Stomach (tissue), 9 donors: ENCODE data around the gene ABCA7. TPM values are rescaled to one million over a fixed set of nuclear protein-coding genes. Genes with fewer than 3 reads are reported as not detected.

Source experiments
- DNase-seq, 2 donors: peaks; one replicate each; pipeline versions ENCODE4 v3.0.0 to v3.0.0-alpha.2; 2013 to 2019
- H3K27ac ChIP-seq, 5 donors: fragments of 200-600 bp in 4 of 5; sonication (generic) in 4 of 5; one replicate each; pipeline ENCODE4 v1.5.1; 2013 to 2019; ENCODE audit warnings: mild to moderate bottlenecking in 1 of 5, moderate library complexity in 1 of 5
- H3K27me3 ChIP-seq, 3 donors: fragments of 200-600 bp; sonication (generic); one replicate each; pipeline ENCODE4 v1.5.1; 2017 to 2019; ENCODE audit warnings: mixed run types in 1 of 3
- H3K36me3 ChIP-seq, 4 donors: fragments of 200-600 bp; sonication (generic); 1 replicate in 3 of 4; 2 replicates in 1 of 4; pipeline ENCODE4 v1.5.1; 2016 to 2019
- H3K4me1 ChIP-seq, 4 donors: fragments of 200-600 bp; sonication (generic); one replicate each; pipeline ENCODE4 v1.5.1; 2016 to 2019
- H3K4me3 ChIP-seq, 4 donors: fragments of 200-600 bp; sonication (generic) in 3 of 4; one replicate each; pipeline ENCODE4 v1.5.1; 2016 to 2019; ENCODE audit warnings: mild to moderate bottlenecking in 1 of 4
- H3K9me3 ChIP-seq, 4 donors: fragments of 200-600 bp; sonication (generic); one replicate each; pipeline ENCODE4 v1.5.1; 2016 to 2019
- EP300 ChIP-seq: sonication (generic); formaldehyde crosslinking; IDR thresholded peaks from one replicate; pipeline ENCODE4 v1.6.1; 2017; ENCODE audit warnings: antibody characterized with exemption
- POLR2A ChIP-seq, 4 donors: fragments of 450-650 bp; IDR thresholded peaks; one replicate each; pipeline ENCODE4 v1.6.1; 2016; ENCODE audit warnings: antibody characterized with exemption in 4 of 4, control low read depth in 2 of 4, mild to moderate bottlenecking in 1 of 4, moderate library complexity in 1 of 4
- POLR2AphosphoS5 ChIP-seq, 3 donors: sonication (generic); formaldehyde crosslinking; IDR thresholded peaks; one replicate each; pipeline ENCODE4 v1.6.1; 2016; ENCODE audit warnings: antibody characterized with exemption in 3 of 3
- WGBS, 5 donors: extraction: QIAGEN DNeasy Blood & Tissue Kit in 3 of 5; methylation state at CpG; one replicate each; pipeline versions ENCODE4 v1.1.5 to v1.1.7; 2013 to 2018; 5-methylcytosine and 5-hydroxymethylcytosine counted together
- intact Hi-C: fragments of 100-400 bp; cut with DNase I; formaldehyde crosslinking; loops from one replicate; pipeline ENCODE4 v1.15.1; 2023; ENCODE audit warnings: low total_unique reads
- polyA plus RNA-seq, 3 donors: library from polyadenylated mRNA; stranded (reverse); fragments of 200-250 nt; gene quantifications; one replicate each; pipeline ENCODE4 v1.2.3, GENCODE V29; 2013
- total RNA-seq, 5 donors: library from RNA; depleted of rRNA; stranded (reverse); fragments of >200 nt; gene quantifications; one replicate each; pipeline versions ENCODE4 v1.1.0 to v1.2.3, GENCODE V29; 2014 to 2016
- TF ChIP-seq, protein P1 (sequence below), 7 experiments: fragments of 450-650 bp in 4 of 7; fragments of 200-600 bp in 3 of 7; sonication (generic) in 3 of 7; IDR thresholded peaks; one replicate each; pipeline ENCODE4 v1.5.1; 2016 to 2019; ENCODE audit warnings: antibody characterized with exemption in 7 of 7, control low read depth in 2 of 7, mild to moderate bottlenecking in 1 of 7
- donor health status: healthy with polysubstance abuse.
- donor health status: Bipolar disorder and iron deficiency.
- donor health status: healthy.

ABCA7 gene
- total and polyA plus RNA-seq, 8 donors = 5.1 to 144 (median 34.7) TPM

DNA sequence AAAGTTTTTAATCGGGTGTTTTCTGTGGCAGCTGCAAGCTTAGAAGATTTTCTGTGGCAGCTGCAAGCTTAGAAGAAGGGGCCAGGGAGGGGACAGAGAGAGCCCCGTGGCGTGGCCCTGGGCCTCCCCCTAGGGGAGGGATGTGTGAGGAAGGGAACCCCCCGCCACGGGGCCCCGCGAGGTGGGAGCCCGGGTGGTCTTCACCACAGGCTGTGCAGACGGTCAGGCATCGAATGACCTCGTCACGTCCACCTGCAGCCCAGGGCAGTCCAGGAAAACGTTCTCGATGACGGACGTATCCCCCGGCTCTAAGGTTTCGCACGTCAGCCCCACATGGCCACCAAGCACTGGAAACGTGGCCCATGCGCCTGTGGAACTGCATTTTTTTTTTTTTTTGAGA lies 46.7 kb downstream of the ABCA7 start:
- no peak for DNase-seq
- no peaks in the 10 kb centered on the region for H3K9me3 ChIP-seq
- TF ChIP-seq POLR2A (IDR thresholded peaks at IDR 0.05) = no peak
- TF ChIP-seq POLR2AphosphoS5 (IDR thresholded peaks at IDR 0.05) = no peak
- TF ChIP-seq EP300 = no peak
- TF ChIP-seq, protein P1, sequence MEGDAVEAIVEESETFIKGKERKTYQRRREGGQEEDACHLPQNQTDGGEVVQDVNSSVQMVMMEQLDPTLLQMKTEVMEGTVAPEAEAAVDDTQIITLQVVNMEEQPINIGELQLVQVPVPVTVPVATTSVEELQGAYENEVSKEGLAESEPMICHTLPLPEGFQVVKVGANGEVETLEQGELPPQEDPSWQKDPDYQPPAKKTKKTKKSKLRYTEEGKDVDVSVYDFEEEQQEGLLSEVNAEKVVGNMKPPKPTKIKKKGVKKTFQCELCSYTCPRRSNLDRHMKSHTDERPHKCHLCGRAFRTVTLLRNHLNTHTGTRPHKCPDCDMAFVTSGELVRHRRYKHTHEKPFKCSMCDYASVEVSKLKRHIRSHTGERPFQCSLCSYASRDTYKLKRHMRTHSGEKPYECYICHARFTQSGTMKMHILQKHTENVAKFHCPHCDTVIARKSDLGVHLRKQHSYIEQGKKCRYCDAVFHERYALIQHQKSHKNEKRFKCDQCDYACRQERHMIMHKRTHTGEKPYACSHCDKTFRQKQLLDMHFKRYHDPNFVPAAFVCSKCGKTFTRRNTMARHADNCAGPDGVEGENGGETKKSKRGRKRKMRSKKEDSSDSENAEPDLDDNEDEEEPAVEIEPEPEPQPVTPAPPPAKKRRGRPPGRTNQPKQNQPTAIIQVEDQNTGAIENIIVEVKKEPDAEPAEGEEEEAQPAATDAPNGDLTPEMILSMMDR (IDR thresholded peaks at IDR 0.05) = no peak
- 74 to 81% (median 77%) methylated on average over 21 of the region's 21 CpGs for WGBS, 5 donors
- intact Hi-C loops = no loop called here
- H3K27me3 ChIP-seq = peaks cover 0 to 16% (median 0%) of the 10 kb centered on the region in 3 donors
- H3K27ac ChIP-seq = peak overlapping the region in 2 of 5 donors; percentile 76 to 77
- no peak overlapping the region for H3K4me3 ChIP-seq
- H3K4me1 ChIP-seq = peaks cover 8 to 69% (median 35%) of the 10 kb centered on the region in 4 donors
- H3K36me3 ChIP-seq = peaks cover 36 to 88% (median 72%) of the 10 kb centered on the region in 4 donors

DNA sequence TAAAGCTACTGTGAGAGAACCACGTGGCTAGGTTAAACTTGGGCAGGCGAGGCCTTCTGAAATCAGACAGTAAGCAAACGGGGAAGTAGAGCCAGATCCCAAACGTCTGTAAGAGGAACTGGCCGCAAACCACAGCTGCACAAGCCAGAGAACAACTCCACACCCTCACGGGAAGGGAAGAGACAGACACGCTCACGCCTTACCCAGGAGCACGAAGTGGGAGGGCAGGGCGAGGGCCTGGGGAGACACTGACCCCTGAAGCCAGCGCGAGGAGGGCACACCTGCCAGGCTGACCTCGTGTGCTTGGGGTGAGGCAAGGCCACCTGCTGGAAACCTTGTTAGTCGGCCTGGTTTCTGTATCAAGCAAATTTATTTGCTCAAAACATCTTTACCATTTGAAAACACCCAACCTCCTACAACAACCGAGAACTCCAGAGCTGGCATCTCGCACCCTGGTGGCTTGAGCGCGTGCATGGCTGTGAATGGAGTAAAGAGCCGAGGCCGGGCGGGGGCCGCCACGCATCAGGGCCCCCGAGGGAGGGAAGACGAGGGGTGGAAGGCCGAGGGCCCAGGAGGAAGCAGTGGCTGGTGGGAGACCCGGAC lies 48.0 kb downstream of the ABCA7 start:
- Histone ChIP-seq H3K27ac (peak overlapping the region in 4 of 5 donors; percentile 19 to 77 (median 60)), H3K36me3 (peaks cover 40 to 92% (median 81%) of the 10 kb centered on the region in 4 donors), H3K4me1 (peaks cover 2 to 67% (median 28%) of the 10 kb centered on the region in 4 donors), H3K9me3 (no peaks in the 10 kb centered on the region), H3K4me3 (no peak overlapping the region), H3K27me3 (peaks cover 0 to 4% (median 0%) of the 10 kb centered on the region in 3 donors)
- no peak for DNase-seq
- no peak for TF ChIP-seq POLR2A (IDR thresholded peaks at IDR 0.05)
- no peak for TF ChIP-seq EP300
- TF ChIP-seq, protein P1 (IDR thresholded peaks at IDR 0.05) = no peak
- TF ChIP-seq POLR2AphosphoS5 (IDR thresholded peaks at IDR 0.05) = peak in 1 of 3 donors; percentile 32
- intact Hi-C loops = no loop called here
- WGBS, 5 donors = 57 to 69% (median 64%) methylated on average over 25 to 27 of the region's 27 CpGs

DNA sequence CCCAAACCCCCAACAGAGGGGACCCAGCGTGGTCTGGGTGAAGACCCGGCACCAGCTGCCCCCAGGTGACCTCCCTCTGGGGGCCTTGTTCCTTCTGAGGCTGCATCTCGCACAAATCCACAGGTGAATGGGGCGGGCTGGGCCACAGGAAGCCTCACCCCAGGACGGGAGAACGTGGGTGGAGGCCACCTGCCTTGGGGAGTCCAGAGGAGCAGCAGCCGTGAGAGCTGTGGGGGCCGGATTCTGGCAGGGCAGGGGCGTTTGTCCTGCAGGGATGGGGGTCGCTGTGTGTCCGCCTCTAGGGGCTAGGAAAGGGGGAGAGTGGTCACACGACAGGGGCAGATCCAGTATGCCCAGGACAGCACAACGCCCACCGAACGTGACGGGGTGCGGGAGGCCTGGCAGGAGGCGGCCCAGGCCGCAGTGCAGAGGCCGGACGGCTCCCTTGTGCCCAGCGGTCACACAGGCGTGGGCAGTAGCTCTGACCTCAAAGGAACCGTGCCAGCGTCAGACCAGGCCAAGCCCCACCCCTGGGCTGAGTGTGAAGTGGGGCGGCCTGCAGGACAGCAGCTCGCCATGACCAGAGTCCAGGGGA lies 48.6 kb downstream of the ABCA7 start:
- Histone ChIP-seq H3K27ac (peak overlapping the region in 4 of 5 donors; percentile 19 to 77 (median 60)), H3K4me3 (no peak overlapping the region), H3K9me3 (no peaks in the 10 kb centered on the region), H3K36me3 (peaks cover 40 to 94% (median 84%) of the 10 kb centered on the region in 4 donors), H3K27me3 (no peaks in the 10 kb centered on the region), H3K4me1 (peaks cover 3 to 67% (median 28%) of the 10 kb centered on the region in 4 donors)
- TF ChIP-seq POLR2AphosphoS5 (IDR thresholded peaks at IDR 0.05) (peak in 1 of 3 donors; percentile 1), EP300 (no peak)
- intact Hi-C loops = no loop called here
- DNase-seq = peak in 1 of 2 donors; percentile 47
- 78 to 88% (median 87%) methylated on average over 23 to 27 of the region's 27 CpGs for WGBS, 5 donors

DNA sequence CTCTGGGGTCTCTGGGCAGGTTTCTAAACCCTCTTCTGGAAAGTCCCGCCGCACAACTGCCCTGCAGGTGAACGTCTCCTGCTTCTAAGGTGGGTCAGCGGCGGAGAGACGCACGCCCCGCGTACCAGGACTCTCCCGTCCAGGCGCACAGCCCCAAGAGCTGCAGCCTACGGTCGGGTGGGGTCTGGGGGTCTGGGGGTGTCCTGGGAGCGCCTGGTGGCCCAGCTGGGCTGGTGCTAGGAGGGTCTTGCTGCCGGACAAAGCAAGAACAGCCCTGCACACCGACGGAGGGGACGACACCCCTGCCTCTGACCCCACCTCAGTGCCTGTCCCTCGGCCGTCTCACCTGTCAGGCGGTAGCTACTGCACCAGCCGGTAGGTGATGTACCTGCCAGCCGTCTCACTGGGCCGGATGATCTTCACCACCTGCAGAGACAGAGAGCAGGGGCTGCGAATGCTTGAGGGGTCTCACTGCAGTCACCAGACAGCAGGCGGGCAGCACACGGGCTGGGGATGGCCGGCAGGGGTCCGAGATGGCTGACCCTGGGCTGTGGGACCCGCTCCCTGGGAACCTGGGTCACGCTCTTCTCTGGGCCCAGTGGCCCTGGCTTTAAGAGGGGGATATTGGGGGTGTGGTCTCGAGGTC lies 49.3 kb downstream of the ABCA7 start:
- TF ChIP-seq POLR2AphosphoS5 (IDR thresholded peaks at IDR 0.05) = no peak
- TF ChIP-seq EP300 = no peak
- TF ChIP-seq, protein P1 (IDR thresholded peaks at IDR 0.05) = no peak
- intact Hi-C loops = no loop called here
- no peak overlapping the region for H3K4me3 ChIP-seq
- 91 to 96% (median 94%) methylated on average over 24 to 32 of the region's 32 CpGs for WGBS, 5 donors
- H3K27ac ChIP-seq = peak overlapping the region in 2 of 5 donors; percentile 76 to 77
- DNase-seq = no peak
- H3K27me3 ChIP-seq = no peaks in the 10 kb centered on the region
- H3K9me3 ChIP-seq = no peaks in the 10 kb centered on the region
- peaks cover 10 to 74% (median 34%) of the 10 kb centered on the region in 4 donors for H3K4me1 ChIP-seq
- peaks cover 40 to 93% (median 83%) of the 10 kb centered on the region in 4 donors for H3K36me3 ChIP-seq
